ENCODE measurements around the gene SLC2A13. TPM values are rescaled to one million over a fixed set of nuclear protein-coding genes. Genes with fewer than 3 reads are reported as not detected.

The SLC2A13 gene
- total RNA-seq, 4 donors from 2014 or later = 9.2 to 15.2 (median 13.9) TPM

DNA sequence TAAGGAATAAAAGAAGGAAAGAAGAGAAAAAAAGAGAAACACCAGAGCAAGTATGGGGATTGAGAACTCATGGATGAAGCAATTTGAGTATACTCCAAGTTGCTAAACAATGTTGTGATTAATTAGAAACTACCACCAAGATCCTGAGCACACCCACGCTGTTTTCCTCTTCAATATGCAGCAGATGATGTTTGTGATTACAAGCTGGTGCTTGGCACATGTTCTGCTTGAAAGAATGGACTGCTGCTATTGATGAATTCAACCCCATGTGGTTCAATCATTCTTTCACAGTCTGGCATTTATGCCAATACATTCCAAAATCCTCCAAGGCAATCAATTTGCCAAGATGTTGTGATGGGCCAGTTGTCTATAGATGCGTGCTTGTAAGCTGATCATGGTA is 146.8 kb downstream of the SLC2A13 start:
- no peak for DNase-seq (ENCODE audit: low spot score in 2 of 2)
- intact Hi-C loops (cut with DNase I; ENCODE audit: low total_unique reads) = no loop called here
- no peak overlapping the region for H3K4me3 ChIP-seq (ENCODE audit: low read depth, poor library complexity, severe bottlenecking)
- 62 to 74% methylated on average over 2 of the region's 2 CpGs for WGBS, 2 donors
- no peak for TF ChIP-seq POLR2A (IDR thresholded peaks at IDR 0.05)
- TF ChIP-seq, protein P1, sequence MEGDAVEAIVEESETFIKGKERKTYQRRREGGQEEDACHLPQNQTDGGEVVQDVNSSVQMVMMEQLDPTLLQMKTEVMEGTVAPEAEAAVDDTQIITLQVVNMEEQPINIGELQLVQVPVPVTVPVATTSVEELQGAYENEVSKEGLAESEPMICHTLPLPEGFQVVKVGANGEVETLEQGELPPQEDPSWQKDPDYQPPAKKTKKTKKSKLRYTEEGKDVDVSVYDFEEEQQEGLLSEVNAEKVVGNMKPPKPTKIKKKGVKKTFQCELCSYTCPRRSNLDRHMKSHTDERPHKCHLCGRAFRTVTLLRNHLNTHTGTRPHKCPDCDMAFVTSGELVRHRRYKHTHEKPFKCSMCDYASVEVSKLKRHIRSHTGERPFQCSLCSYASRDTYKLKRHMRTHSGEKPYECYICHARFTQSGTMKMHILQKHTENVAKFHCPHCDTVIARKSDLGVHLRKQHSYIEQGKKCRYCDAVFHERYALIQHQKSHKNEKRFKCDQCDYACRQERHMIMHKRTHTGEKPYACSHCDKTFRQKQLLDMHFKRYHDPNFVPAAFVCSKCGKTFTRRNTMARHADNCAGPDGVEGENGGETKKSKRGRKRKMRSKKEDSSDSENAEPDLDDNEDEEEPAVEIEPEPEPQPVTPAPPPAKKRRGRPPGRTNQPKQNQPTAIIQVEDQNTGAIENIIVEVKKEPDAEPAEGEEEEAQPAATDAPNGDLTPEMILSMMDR (IDR thresholded peaks at IDR 0.05) = no peak

DNA sequence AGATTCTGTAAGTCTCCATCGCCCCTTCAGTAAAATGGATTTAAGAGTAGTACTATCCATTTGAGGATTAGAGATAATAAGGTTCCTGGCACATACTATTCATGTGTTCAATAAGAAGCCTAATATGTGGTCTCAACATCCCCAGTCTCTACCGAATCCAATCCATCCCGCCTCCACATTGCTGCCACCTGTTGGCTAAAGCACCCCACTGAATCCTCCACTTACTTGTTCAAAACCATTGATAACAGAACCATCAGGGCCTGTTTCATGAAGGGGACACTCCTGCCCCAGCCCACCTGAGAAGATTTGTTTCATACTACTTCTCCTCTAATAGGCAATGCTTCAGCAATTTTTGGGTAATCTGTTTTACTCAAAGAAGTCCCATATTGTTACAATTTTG is 147.5 kb downstream of the SLC2A13 start:
- DNase-seq (ENCODE audit: low spot score in 2 of 2) = no peak
- no peak overlapping the region for H3K4me3 ChIP-seq (ENCODE audit: low read depth, poor library complexity, severe bottlenecking)
- no peak for TF ChIP-seq POLR2A (IDR thresholded peaks at IDR 0.05)
- TF ChIP-seq, protein P1 (IDR thresholded peaks at IDR 0.05) = no peak
- intact Hi-C loops (cut with DNase I; ENCODE audit: low total_unique reads) = no loop called here
- WGBS, 2 donors = 91 to 93% methylated on average over 3 of the region's 3 CpGs

DNA sequence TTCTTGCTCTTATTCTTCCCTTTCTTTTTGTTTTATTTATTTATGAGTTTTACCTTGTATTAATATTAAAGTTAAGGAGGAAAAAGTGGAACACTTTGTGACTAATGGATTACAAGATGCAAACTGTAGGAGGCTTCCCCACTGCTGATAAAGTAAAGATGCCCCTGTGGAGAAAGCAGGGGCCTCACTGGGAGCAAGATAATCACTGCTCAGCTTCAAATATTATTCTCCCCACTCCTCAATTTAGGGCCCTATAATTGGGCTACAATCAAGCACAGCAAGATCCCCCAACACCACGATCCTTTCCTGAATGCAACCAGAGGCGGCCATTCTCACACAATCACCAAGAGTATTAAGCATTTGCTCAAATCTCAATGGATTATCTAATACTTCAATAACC is 149.2 kb downstream of the SLC2A13 start:
- WGBS, 2 donors = 86 to 92% methylated on average over 2 of the region's 2 CpGs
- intact Hi-C loops (cut with DNase I; ENCODE audit: low total_unique reads) = no loop called here

DNA sequence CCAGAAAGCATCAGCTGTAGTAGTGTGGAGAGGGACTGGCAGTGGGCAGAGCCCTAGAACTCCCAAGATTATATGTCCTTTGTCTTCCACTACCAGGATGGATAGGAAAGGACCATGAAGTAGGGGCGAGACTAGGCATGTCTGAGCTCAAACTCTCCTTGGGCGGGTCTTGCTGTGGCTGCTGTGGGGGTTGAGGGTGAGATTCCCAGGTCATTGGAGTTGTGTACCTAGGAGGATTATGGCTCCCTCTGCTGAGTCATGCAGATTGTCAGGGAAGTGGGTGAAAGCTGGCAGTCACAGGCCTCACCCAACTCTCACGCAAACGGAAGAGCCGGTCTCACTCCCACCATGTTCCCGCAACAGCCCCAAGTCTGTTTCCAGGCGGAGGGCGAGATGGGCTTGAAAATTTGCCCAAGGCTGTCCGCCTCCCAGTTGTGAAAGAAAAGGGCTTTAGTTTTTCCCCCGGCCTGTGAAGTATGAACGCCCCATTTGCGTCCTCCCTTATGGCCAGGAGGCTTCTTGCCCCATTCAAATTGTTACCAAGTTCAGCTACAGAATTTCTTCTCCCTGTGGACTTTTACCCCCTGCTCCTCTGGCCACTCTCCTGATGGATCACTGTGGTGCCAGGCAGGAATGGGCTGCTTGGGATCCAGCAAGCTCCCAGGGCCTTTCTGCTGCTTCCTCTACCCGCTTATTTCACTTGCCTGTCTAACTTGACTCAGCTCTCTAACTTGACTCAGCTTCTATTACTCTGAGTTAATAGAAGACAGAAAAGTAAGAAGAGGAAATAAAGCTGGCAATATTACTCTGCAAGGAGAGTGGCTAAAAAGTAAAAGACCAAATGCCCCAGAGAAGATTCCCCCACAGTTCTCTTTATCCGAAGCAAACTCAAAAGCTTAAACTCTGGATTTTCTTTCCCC is 159.3 kb downstream of the SLC2A13 start:
- no peak overlapping the region for H3K4me3 ChIP-seq (ENCODE audit: low read depth, poor library complexity, severe bottlenecking)
- whole genome bisulfite sequencing, 2 donors = 94 to 97% methylated on average over 14 of the region's 14 CpGs
- no peak for TF ChIP-seq POLR2A (IDR thresholded peaks at IDR 0.05)
- TF ChIP-seq, protein P1 (IDR thresholded peaks at IDR 0.05) = no peak
- intact Hi-C loops (cut with DNase I; ENCODE audit: low total_unique reads) = no loop called here
- DNase-seq (ENCODE audit: low spot score in 2 of 2) = no peak

More for the DNA sequence above, 149.2 kb downstream of the SLC2A13 start:
- DNase-seq (ENCODE audit: low spot score in 2 of 2) = no peak
- no peak for TF ChIP-seq POLR2A (IDR thresholded peaks at IDR 0.05)
- TF ChIP-seq, protein P1 (IDR thresholded peaks at IDR 0.05) = no peak
- no peak overlapping the region for H3K4me3 ChIP-seq (ENCODE audit: low read depth, poor library complexity, severe bottlenecking)

DNA sequence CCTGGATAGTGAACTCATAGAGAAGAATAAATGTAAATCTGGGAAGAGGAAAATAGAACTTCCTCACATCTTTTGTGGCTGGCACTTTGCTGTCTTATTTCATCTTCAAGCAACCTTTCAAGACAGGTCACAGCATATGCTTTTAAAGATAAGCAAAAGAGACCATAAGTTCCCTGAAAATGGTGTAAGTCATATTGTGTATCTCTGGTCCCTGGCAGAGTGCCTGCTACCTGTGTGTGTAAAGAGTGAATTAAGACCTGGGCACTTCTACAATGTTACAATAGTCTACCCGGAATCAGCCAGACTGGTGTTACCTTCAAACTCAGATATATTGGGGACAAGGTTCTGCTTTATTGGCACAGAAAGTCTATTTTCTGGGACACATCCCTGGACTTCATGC is 168.8 kb downstream of the SLC2A13 start:
- no peak for TF ChIP-seq POLR2A (IDR thresholded peaks at IDR 0.05)
- TF ChIP-seq, protein P1 (IDR thresholded peaks at IDR 0.05) = no peak
- WGBS, 2 donors = 100% methylated on average over 1 of the region's 1 CpG
- intact Hi-C loops (cut with DNase I; ENCODE audit: low total_unique reads) = no loop called here
- no peak for DNase-seq (ENCODE audit: low spot score in 2 of 2)
- H3K4me3 ChIP-seq (ENCODE audit: low read depth, poor library complexity, severe bottlenecking) = no peak overlapping the region

All from lower leg skin (tissue), 4 donors.